Chondrocyte (in vitro differentiated cells): Measurements from ENCODE around the gene SMAD3. TPM values are rescaled to one million over a fixed set of nuclear protein-coding genes. Genes with fewer than 3 reads are reported as not detected.

ENCODE experiments used
- DNase-seq: peaks from one replicate; pipeline ENCODE4 v3.0.0; 2021; ENCODE audit warnings: mixed read lengths, low spot score
- H3K27ac Mint-ChIP-seq: one replicate; pipeline ENCODE4 v1.8.0; 2021; ENCODE audit warnings: mild to moderate bottlenecking, moderate library complexity, mixed read lengths; ENCODE audit not compliant: unreplicated experiment
- H3K27me3 Mint-ChIP-seq: 2 replicates; pipeline ENCODE4 v1.8.0; 2021; ENCODE audit warnings: low read depth, mixed read lengths
- H3K36me3 Mint-ChIP-seq: 2 replicates; pipeline ENCODE4 v1.8.0; 2021; ENCODE audit warnings: low read depth, mixed read lengths
- H3K4me1 Mint-ChIP-seq: 2 replicates; pipeline ENCODE4 v1.8.0; 2021; ENCODE audit warnings: low read depth, mild to moderate bottlenecking, mixed read lengths
- H3K4me3 Mint-ChIP-seq: one replicate; pipeline ENCODE4 v1.8.0; 2021; ENCODE audit warnings: mild to moderate bottlenecking, moderate library complexity, mixed read lengths; ENCODE audit not compliant: unreplicated experiment
- H3K9me3 Mint-ChIP-seq: 2 replicates; pipeline ENCODE4 v1.8.0; 2021; ENCODE audit warnings: low read depth, mixed read lengths
- CTCF ChIP-seq: fragments of 200-600 bp; sonication (generic); IDR thresholded peaks from 2 replicates; pipeline ENCODE4 v1.5.0; 2021; ENCODE audit warnings: antibody characterized with exemption, mild to moderate bottlenecking, moderate library complexity
- total RNA-seq: library from RNA; stranded (reverse); gene quantifications from 3 replicates; pipeline ENCODE4 v1.2.1, GENCODE V29; 2021

The SMAD3 gene
- total RNA-seq, 1 donor from 2014 or later, result 23.2 TPM

GRCh38 chr15:67216859-67217258 lies 151.5 kb downstream of the SMAD3 start:
- DNase-seq, result no peak
- peak overlapping the region; percentile 17 for H3K27ac Mint-ChIP-seq
- no peaks in the 10 kb centered on the region for H3K27me3 Mint-ChIP-seq
- no peak overlapping the region for H3K4me3 Mint-ChIP-seq
- H3K9me3 Mint-ChIP-seq, result no peaks in the 10 kb centered on the region
- no peak for TF ChIP-seq CTCF
- peaks cover 8% of the 10 kb centered on the region for H3K4me1 Mint-ChIP-seq
- H3K36me3 Mint-ChIP-seq, result peaks cover 7% of the 10 kb centered on the region

- TF ChIP-seq CTCF, result no peak
- H3K27me3 Mint-ChIP-seq, result no peaks in the 10 kb centered on the region
- H3K36me3 Mint-ChIP-seq, result peaks cover 7% of the 10 kb centered on the region
- H3K9me3 Mint-ChIP-seq, result no peaks in the 10 kb centered on the region
- DNase-seq, result no peak
- H3K4me3 Mint-ChIP-seq, result no peak overlapping the region
- H3K27ac Mint-ChIP-seq, result no peak overlapping the region
- no peaks in the 10 kb centered on the region for H3K4me1 Mint-ChIP-seq
Measured at GRCh38 chr15:67218428-67218827, 153.0 kb downstream of the SMAD3 start.

- no peaks in the 10 kb centered on the region for H3K4me1 Mint-ChIP-seq
- no peak for TF ChIP-seq CTCF
- H3K27ac Mint-ChIP-seq, result no peak overlapping the region
- H3K27me3 Mint-ChIP-seq, result no peaks in the 10 kb centered on the region
- no peaks in the 10 kb centered on the region for H3K9me3 Mint-ChIP-seq
- H3K36me3 Mint-ChIP-seq, result peaks cover 7% of the 10 kb centered on the region
- DNase-seq, result no peak
- H3K4me3 Mint-ChIP-seq, result no peak overlapping the region
Measured at GRCh38 chr15:67219288-67219687, 153.9 kb downstream of the SMAD3 start.

GRCh38 chr15:67224889-67225288 lies 159.5 kb downstream of the SMAD3 start:
- H3K27ac Mint-ChIP-seq, result no peak overlapping the region

GRCh38 chr15:67225336-67225735 lies 159.9 kb downstream of the SMAD3 start:
- H3K4me1 Mint-ChIP-seq, result peaks cover 9% of the 10 kb centered on the region

More at GRCh38 chr15:67224889-67225288, 159.5 kb downstream of the SMAD3 start:
- H3K36me3 Mint-ChIP-seq, result peaks cover 16% of the 10 kb centered on the region
- H3K4me3 Mint-ChIP-seq, result no peak overlapping the region
- no peaks in the 10 kb centered on the region for H3K9me3 Mint-ChIP-seq
- peaks cover 9% of the 10 kb centered on the region for H3K4me1 Mint-ChIP-seq
- no peak for TF ChIP-seq CTCF
- no peak for DNase-seq
- no peaks in the 10 kb centered on the region for H3K27me3 Mint-ChIP-seq

More at GRCh38 chr15:67225336-67225735, 159.9 kb downstream of the SMAD3 start:
- Mint-ChIP-seq H3K4me3 (no peak overlapping the region), H3K36me3 (peaks cover 13% of the 10 kb centered on the region), H3K27me3 (no peaks in the 10 kb centered on the region), H3K9me3 (no peaks in the 10 kb centered on the region), H3K27ac (peak overlapping the region; percentile 3)
- no peak for TF ChIP-seq CTCF
- DNase-seq, result no peak
